DOHH2 (cell line): ENCODE measurements around the gene SLC26A1.
"Not testable (repeated sequence)": the region's sequence is repeated elsewhere in the genome, so short reads cannot be mapped to it uniquely, and the experiment has no call there.

Experiments used
- H3F3A ChIP-seq: fragments of 200-600 bp; sonication (generic), shearing (Covaris generic); 2 replicates; pipeline ENCODE4 v1.6.0; 2016; ENCODE audit warnings: antibody characterized with exemption, mild to moderate bottlenecking; ENCODE audit not compliant: control insufficient read depth, insufficient read depth
- H3K27ac ChIP-seq: fragments of 200-600 bp; sonication (generic); 2 replicates; pipeline ENCODE4 v1.5.1; 2014; ENCODE audit warnings: low read depth, mild to moderate bottlenecking, low read length, moderate library complexity
- H3K27me3 ChIP-seq: fragments of 200-600 bp; sonication (generic); 2 replicates; pipeline ENCODE4 v1.6.1; 2014; ENCODE audit warnings: mild to moderate bottlenecking, low read length, mixed read lengths; ENCODE audit not compliant: control insufficient read depth
- H3K36me3 ChIP-seq: fragments of 200-600 bp; sonication (generic); 2 replicates; pipeline ENCODE4 v1.6.1; 2014; ENCODE audit warnings: mild to moderate bottlenecking, low read length, moderate library complexity, mixed read lengths; ENCODE audit not compliant: control insufficient read depth
- H3K4me1 ChIP-seq: fragments of 200-600 bp; sonication (generic); 2 replicates; pipeline ENCODE4 v1.6.1; 2014; ENCODE audit warnings: mild to moderate bottlenecking, low read length, mixed read lengths; ENCODE audit not compliant: control insufficient read depth
- H3K4me2 ChIP-seq: fragments of 200-600 bp; sonication (generic); 2 replicates; pipeline ENCODE4 v1.6.0; 2014; ENCODE audit warnings: mild to moderate bottlenecking, low read length, moderate library complexity
- H3K4me3 ChIP-seq: fragments of 200-600 bp; sonication (generic); 2 replicates; pipeline ENCODE4 v1.5.1; 2014; ENCODE audit warnings: mild to moderate bottlenecking, low read length, mixed read lengths
- H3K79me2 ChIP-seq: fragments of 200-600 bp; sonication (generic); 2 replicates; pipeline ENCODE4 v1.6.1; 2014; ENCODE audit warnings: mild to moderate bottlenecking, low read length, mixed read lengths; ENCODE audit not compliant: control insufficient read depth
- H3K9me2 ChIP-seq: fragments of 200-600 bp; sonication (generic); replicated peaks from 2 replicates; pipeline ENCODE4 v1.6.1; 2014; ENCODE audit warnings: mild to moderate bottlenecking, low read length, mixed read lengths; ENCODE audit not compliant: control insufficient read depth
- H3K9me3 ChIP-seq: fragments of 200-600 bp; sonication (generic); 2 replicates; pipeline ENCODE4 v1.6.1; 2014; ENCODE audit warnings: antibody characterized with exemption, low read length, mixed read lengths; ENCODE audit not compliant: control insufficient read depth, insufficient read depth
- H4K20me1 ChIP-seq: fragments of 200-600 bp; sonication (generic); 2 replicates; pipeline ENCODE4 v1.6.0; 2014; ENCODE audit warnings: low read depth, mild to moderate bottlenecking, antibody characterized with exemption, low read length, moderate library complexity; ENCODE audit not compliant: control insufficient read depth, insufficient read depth
- EZH2phosphoT487 ChIP-seq: fragments of 200-600 bp; sonication (generic); IDR thresholded peaks from 2 replicates; pipeline ENCODE4 v1.6.1; 2017; ENCODE audit warnings: borderline replicate concordance, mild to moderate bottlenecking, antibody characterized with exemption, low read length, moderate library complexity, mixed read lengths
- TF ChIP-seq, protein P1 (sequence below): fragments of 200-600 bp; sonication (generic); IDR thresholded peaks from one replicate; pipeline ENCODE4 v1.5.1; 2014; ENCODE audit warnings: antibody characterized with exemption, mild to moderate bottlenecking, low read depth, low read length; ENCODE audit not compliant: poor library complexity, severe bottlenecking

Gene SLC26A1

DNA sequence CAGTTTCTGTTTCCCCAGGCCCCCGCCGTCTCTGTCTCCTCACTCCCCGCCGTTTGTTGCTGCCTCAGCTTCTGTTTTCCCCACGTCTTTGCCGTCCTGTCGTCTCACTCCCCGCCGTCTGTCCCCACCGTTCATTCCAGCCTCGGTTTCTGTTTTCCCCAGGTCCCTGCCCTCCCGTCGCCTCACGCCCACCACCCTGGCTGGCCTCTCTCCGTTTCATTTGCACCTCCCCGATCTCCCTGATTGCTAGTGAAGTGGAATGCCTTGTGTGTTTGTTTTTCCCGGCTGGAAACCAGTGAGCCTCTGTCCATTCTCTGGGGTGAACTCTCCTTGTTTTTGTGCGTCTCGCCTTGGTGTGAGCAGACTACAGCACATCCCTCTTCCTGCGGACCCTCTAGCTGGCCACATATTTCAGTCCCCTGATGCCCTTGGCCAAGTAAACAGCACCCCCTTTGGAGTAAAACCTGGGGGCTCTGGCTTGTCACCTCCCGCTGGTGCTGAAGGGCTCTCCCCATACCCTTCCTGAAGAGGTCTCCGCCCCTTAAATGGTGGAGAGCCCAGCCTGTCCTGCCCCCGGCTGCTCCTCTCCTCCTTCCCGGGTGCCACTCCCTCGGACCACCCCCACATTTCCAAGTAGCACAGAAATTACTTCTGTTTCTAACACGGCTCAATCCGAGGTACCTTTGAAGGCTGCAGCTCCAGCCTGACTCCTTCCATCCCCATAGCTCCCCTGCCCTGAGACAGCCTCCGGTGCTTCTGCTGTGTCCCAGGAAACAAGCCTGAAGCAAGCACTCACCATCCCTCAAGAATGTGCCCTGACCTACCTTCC lies 47.7 kb downstream of the SLC26A1 start:
- H3K4me1 ChIP-seq = no peaks in the 10 kb centered on the region
- no peak overlapping the region for H3K4me3 ChIP-seq
- no peak overlapping the region for H3K4me2 ChIP-seq
- TF ChIP-seq, protein P1, sequence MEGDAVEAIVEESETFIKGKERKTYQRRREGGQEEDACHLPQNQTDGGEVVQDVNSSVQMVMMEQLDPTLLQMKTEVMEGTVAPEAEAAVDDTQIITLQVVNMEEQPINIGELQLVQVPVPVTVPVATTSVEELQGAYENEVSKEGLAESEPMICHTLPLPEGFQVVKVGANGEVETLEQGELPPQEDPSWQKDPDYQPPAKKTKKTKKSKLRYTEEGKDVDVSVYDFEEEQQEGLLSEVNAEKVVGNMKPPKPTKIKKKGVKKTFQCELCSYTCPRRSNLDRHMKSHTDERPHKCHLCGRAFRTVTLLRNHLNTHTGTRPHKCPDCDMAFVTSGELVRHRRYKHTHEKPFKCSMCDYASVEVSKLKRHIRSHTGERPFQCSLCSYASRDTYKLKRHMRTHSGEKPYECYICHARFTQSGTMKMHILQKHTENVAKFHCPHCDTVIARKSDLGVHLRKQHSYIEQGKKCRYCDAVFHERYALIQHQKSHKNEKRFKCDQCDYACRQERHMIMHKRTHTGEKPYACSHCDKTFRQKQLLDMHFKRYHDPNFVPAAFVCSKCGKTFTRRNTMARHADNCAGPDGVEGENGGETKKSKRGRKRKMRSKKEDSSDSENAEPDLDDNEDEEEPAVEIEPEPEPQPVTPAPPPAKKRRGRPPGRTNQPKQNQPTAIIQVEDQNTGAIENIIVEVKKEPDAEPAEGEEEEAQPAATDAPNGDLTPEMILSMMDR = no peak
- TF ChIP-seq EZH2phosphoT487 = no peak
- H4K20me1 ChIP-seq = 0 out of 2 replicates have a peak, but pooled peaks cover 8% of the 10 kb centered on the region
- no peaks in the 10 kb centered on the region for H3F3A ChIP-seq
- H3K27ac ChIP-seq = no peak overlapping the region
- H3K9me2 ChIP-seq = no peaks in the 10 kb centered on the region
- no peaks in the 10 kb centered on the region for H3K79me2 ChIP-seq
- no peaks in the 10 kb centered on the region for H3K27me3 ChIP-seq
- no peaks in the 10 kb centered on the region for H3K36me3 ChIP-seq
- no peaks in the 10 kb centered on the region for H3K9me3 ChIP-seq

DNA sequence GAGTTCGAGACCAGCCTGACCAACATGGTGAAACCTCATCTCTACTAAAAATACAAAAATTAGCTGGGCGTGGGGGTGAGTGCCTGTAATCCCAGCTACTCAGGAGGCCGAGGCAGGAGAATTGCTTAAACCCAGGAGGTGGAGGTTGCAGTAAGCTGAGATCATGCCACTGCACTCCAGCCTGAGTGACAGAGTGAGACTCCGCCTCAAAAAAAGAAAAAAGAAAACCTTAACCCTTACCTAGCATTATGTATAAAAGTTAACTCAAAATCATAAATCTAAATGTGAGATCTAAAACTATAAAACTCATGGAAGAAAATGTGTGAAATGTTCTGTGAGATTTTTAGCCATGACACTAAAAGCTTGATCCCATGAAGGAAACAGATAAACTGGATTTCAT lies 53.7 kb downstream of the SLC26A1 start:
- H3K36me3 ChIP-seq, H3K9me2 ChIP-seq, H3K9me3 ChIP-seq, H4K20me1 ChIP-seq, H3K4me3 ChIP-seq, H3K27ac ChIP-seq, H3K79me2 ChIP-seq, H3K4me2 ChIP-seq: not testable (repeated sequence)
- Histone ChIP-seq H3K27me3 (peaks cover 19% of the 10 kb centered on the region), H3F3A (peaks cover 19% of the 10 kb centered on the region), H3K4me1 (peaks cover 29% of the 10 kb centered on the region)
